ENCODE results near the gene PCSK5.

The PCSK5 gene

DNA sequence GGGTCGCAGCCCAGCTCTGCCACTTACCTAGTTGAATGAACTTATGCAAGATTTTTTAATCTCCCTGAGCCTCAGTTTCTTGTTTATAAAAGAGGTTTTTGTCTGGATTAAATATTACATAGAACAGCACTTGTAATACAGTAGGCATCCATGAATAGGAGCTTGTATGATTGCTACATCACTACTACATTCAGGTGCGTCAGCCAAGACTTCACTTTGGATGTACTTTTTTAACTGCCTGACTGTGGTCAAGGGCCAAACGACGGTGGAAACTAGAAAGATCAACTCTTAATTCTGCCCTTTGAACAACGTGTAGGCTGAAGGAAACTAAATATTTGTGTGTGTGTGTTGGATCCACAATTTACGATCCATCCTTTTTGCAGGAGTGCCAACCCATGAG is 330.9 kb downstream of the PCSK5 start:
- in situ Hi-C loops (cut with MboI; ENCODE audit: low sequenced_read_pairs), result no loop called here

DNA sequence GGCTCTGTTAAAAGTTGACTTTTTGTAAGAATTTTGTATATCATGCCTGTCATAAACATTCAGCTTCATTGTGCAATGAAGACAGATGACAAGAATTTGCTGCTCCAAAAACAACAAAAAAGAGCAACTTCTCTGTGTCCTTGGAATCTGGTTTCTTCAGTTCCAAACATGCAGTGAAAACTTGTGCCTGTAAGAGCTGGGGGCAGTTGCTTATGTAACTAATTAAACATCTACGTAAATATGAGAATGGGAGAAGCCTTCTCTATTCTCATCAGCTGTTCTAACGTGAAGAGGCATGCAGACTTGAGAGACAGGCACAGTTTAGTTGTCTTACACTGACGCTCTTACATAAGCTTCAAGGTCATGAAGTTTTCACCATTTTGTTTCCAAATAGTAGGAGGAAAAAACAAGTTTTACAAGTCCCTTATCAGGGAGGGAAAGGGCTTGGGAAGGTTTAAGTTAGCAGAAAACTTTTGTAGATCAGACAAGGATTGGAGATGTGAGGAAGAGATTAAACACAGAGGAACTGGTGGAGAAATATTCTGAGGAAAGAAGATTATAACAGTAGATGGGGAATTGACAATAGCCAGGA is 333.4 kb downstream of the PCSK5 start:
- in situ Hi-C loops (cut with MboI; ENCODE audit: low sequenced_read_pairs), result no loop called here

DNA sequence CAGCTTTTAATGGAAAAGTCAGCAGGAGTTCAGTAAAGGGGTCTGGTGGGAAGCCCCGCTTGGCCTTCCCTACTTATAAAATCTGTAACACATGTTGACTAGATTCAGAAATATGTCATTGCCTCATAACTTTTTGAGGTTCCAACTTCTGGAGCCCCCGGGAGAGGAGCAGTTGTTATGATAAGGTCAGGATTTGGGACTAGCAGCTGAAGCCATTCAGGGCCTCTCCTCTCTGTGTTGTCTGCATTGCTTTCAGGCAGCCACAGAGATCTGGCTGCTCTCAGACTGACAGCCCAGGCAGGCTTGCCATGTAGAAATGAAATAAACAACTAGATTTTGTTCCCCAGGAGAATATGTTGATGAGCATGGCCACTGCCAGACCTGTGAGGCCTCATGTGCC is 336.7 kb downstream of the PCSK5 start:
- in situ Hi-C loops (cut with MboI; ENCODE audit: low sequenced_read_pairs), result no loop called here

DNA sequence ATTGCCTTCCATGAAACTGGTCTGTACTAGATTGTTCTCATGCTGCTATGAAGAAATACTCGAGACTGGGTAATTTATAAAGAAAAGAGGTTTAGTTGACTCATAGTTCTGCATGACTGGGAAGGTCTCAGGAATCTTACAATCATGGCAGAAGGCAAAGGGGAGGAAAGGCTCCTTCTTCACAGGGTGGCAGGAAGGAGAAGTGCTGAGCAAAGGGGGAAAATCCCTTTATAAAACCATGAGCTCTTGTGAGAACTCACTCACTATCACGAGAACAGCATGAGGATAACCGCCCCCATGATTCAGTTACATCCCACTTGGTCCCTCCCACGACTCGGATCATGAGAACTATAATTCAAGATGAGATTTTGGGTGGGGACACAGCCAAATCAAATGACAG is 340.5 kb downstream of the PCSK5 start:
- in situ Hi-C loops (cut with MboI; ENCODE audit: low sequenced_read_pairs), result no loop called here

DNA sequence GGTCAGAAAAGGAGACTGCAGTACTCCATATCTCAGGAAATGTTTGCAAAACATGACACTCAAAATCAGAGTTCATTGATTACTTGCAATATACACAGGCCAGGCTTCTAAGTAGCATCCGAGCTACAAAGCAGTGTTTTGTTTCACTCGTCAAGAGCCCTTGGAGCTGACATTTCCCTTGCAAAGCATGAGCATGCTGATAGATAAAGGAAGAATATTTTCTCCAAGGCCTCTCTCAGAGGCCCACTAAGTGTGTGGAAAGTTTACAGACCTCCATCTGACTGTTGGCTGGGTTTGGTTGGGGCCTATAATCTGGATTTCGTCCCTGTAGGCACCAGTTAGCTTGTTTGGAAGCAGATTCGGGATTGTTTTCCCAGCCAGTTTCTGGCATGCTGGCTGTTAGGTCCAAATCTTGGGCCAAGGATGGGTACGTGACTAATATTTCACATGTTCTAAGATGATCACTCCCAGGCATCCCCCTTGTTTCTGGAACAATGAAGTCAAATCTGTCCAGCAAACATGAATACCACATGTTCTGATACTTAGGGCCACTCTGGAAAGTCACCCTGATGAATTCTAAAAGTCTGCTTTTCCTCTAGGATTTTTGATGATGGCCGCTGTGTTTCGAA is 342.5 kb downstream of the PCSK5 start:
- in situ Hi-C loops (cut with MboI; ENCODE audit: low sequenced_read_pairs), result no loop called here

DNA sequence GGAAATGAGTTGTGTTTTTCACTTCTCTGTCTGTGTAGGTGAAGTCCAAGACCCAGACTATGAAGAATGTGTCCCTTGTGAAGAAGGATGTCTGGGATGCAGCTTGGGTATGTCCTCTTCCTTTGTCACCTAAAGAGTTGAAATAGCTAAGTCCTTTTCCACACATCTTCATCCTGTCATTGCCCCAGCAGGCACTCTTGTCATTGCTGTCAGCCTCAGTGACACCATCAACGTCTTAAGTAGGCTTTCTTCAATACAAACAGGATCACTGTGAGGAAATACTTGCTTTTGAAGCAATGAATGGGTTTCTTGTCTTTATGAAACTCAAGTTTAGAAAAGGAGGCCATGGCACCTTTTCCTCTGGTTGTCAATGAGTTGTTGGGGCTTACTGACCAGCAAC is 350.1 kb downstream of the PCSK5 start:
- in situ Hi-C loops (cut with MboI; ENCODE audit: low sequenced_read_pairs), result no loop called here

DNA sequence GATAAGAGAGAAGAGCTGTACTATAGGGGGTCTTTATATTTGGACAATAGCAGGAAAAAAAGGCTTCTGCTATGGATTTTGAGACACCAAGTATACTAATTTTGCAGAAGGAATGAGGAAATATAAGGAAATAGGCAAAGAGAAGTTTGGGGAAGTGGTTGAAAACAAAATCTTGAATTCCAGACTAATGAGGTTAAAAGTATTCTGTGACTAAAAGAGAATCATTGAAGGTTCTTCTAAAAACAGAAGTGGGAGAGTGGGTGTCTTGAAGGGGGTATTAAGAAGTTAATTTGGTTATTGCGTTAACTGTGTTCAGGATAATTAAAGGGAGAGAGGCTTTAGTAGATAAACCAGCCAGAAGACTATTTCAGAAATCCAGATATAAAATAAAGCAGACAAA is 355.0 kb downstream of the PCSK5 start:
- in situ Hi-C loops (cut with MboI; ENCODE audit: low sequenced_read_pairs), result no loop called here

DNA sequence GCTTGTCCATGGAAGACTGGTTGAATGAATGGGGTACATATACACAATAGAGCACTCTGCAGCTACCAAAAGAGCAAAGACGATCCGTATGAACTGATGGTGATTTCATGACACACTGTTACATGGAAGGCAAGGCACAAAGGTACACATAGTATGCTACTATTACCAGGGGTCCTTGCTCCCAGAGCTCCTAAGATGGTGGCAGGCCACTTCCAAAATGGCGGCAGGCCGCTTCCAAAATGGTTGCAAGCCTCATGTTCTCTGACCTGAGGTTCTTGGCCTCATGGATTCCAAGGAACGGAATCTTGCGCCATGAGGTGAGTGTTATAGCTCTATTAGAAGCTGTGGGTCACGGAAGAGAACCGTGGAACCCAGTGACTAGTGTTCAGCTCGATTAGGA is 356.2 kb downstream of the PCSK5 start:
- in situ Hi-C loops (cut with MboI; ENCODE audit: low sequenced_read_pairs), result no loop called here

DNA sequence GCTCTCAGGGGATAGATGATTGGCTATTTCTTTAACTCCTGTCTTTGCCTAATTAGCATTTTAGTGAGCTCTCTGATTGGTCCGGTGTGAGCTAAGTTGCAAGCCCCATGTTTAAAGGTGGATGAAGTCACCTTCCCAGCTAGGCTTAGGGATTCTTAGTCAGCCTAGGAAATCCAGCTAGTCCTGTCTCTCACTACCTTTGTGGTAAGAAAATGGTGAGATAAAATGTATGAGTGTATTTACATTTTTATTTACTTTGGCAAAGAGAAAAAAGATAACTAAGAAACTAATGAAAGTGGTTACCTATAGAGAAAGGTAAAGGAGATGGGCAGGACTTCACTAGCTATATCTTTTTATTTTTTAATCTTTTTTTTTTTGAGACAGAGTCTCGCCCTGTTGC is 357.0 kb downstream of the PCSK5 start:
- in situ Hi-C loops (cut with MboI; ENCODE audit: low sequenced_read_pairs), result no loop called here

DNA sequence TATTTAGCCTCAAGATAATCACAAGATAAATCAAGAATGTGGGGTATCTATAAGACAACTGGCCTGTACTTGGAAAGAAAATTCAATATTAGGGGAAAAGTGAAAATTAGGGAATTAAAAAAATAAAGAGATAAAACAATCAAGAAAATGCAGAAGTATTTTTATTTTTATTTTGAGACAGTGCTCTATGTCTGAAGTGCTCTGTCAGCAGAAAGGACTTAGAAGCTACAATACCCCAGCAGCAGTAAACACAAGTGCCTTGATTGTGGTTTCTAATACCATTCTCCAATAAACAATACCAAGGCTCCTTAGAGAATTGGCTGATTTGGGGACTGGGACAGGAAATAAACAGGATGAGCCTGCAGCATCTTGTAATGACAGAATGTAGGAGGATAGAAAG is 358.8 kb downstream of the PCSK5 start:
- in situ Hi-C loops (cut with MboI; ENCODE audit: low sequenced_read_pairs), result no loop called here

DNA sequence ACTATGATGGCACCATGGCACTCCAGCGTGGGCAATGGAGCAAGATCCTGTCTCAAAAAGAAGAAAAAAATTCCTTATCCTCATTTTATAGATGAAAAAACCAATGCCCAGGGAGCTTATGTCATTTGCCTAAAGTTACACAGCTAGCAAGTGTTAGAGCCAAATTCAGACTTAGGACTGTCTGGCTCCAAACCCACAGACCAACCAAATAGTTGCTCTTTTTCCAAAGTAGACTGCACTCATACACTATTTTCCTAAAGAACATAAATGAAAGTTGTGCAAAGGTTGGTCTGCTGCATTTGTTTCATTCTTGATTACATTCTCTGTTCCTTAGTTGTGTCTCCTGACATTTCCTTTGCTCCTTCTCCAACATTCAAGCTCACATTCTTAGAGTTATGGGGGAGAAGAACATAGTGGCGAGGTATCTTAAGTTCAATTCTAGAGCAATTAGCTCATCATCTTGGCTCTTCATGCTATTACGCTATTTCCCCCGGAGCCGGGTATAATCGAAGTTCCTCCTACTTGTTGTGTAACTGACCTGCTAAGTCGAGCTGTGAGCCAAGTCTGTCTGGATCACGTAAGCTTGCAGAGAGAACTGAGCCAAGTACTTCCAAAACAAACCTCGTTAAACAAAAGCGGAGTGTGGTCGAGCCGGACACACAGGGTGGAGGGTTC is 365.4 kb downstream of the PCSK5 start:
- in situ Hi-C loops (cut with MboI; ENCODE audit: low sequenced_read_pairs), result no loop called here

DNA sequence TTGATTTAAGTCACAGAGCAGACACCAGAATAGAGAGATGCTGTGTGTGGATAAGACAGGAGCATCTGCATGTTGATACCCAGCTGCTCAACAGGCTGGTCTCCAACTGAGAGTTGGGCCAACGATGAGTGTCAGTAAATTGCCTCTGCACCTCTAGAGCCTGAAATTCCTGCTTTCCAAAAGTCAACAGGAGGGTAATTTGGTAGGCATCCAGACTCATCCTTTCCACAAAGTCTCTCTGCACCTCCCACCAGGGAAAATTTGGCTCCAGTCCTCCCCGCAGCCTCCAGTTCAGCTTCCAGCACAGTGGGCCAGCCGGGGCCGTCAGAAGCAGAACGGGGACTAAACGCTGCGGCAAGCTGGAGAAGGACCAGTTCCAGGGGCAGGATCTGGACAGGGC is 366.8 kb downstream of the PCSK5 start:
- in situ Hi-C loops (cut with MboI; ENCODE audit: low sequenced_read_pairs), result no loop called here

DNA sequence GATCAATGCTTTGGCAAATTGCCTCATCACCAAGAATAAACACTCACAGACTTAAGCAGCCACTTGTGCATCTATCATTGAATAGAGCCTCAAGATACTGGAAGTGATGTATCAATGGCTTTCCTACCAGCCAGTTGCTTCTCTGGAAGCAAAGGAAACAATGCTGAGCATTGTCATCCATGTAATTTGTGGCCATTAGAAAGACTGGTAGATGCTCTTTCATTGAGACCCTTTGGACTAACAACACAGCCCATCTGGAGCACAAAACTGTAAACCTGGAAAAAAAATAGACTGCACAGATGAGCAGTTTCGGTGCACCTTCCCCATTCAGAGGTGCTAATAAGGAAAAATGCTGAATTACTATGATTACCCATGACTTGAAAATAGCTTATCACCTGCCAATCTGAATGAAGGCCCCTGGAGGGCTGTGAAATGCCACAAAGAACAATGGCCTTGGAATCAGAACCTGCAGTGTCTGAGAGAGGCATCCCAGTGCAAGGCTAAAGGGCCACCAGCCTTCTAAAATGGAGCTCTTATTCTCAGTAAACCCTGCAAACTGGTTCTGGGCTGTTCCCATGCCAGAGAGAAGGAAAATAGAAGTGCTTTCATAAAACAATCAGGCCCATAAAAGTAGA is 376.3 kb downstream of the PCSK5 start:
- in situ Hi-C loops (cut with MboI; ENCODE audit: low sequenced_read_pairs), result no loop called here

DNA sequence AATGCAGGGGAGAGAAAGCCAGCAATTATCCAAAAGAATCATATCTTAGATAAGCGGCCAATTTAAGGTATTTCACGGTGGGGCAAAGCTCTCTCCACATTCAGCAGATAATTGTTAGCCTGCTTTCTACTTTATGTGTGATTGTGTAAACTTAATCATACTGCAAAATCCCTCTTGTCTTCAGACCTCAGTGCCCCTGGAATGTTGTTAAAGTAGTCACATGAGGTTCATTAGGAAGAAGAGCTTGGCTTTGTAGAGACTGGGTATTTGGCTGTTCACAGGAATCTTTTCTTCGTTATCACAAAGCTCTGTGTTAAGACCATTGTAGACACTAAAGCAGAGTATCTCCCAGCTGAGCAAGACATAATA is 376.8 kb downstream of the PCSK5 start:
- in situ Hi-C loops (cut with MboI; ENCODE audit: low sequenced_read_pairs), result no loop called here

DNA sequence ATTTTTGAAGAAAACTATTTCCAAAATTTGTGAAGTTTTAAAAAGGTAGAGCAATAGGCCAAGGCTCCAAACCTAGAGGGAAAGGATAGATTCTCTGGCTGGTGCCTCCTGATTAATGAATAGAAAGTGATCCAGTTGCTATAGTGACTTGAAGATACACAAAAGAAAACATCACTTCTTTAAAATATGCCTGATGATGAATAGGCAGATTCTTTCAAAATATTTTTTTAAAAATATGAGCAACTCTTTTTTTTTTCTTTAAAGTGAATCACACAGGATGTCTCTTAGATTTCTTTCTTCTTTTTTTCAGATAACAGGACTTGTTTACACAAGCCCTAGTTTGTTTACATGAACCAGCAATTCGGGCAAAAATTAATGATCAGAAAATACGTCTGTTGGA is 379.3 kb downstream of the PCSK5 start:
- in situ Hi-C loops (cut with MboI; ENCODE audit: low sequenced_read_pairs), result no loop called here

DNA sequence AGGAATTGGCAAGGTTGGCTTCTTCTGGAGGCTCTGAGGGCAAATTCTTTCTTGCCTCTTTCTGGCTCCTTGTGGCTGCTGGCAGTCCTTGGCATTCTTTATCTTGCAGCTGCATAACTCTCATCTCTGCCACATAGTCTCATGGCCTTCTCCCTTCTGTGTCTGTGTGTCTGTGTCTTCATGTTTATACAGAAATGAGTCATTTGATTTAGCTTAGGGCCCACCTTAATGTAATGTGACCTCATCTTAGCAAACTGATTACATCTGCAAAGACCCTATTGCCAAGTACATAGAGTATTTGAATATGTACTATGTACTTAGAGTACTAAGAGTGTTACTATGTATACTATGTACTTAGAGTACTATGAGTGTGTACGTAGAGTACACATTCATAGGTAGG is 381.3 kb downstream of the PCSK5 start:
- in situ Hi-C loops (cut with MboI; ENCODE audit: low sequenced_read_pairs), result no loop called here

DNA sequence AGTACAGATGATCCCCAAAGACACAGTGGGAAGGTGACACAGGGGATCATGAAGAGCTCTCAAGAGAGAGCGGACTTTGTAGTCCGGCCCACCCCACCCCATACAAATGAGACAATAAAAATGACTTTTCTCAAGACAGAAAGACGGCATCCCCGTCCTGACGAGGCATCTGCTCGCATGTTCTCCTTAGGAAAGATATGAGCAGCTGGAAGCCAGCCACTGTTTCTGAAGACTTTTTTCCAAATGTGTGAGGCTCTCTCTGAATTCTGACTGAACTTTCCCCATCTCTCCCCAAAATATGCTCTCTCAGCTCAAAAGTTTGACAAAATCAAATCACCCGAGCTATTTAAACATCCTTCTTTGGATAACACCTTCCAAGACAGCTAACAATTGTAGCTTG is 398.6 kb downstream of the PCSK5 start:
- in situ Hi-C loops (cut with MboI; ENCODE audit: low sequenced_read_pairs), result no loop called here

DNA sequence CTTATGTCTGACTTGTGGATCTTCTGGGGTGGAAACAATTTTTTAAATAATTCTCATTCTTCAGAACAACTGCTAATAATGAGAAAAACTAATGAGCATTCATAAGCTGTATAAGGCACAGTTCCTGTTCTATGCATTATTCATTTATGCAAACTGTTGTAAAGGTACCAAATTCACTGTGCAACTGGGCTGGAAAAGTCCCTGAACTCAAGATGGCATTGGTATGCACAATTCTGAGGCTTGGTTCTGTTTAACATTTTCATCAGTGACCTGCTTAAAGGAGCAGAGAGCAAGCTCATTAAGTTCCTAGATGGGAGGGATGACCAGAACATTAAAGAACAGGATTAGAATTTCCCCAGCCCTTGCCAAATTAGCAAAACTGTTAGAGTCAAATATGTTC is 399.2 kb downstream of the PCSK5 start:
- in situ Hi-C loops (cut with MboI; ENCODE audit: low sequenced_read_pairs), result no loop called here

DNA sequence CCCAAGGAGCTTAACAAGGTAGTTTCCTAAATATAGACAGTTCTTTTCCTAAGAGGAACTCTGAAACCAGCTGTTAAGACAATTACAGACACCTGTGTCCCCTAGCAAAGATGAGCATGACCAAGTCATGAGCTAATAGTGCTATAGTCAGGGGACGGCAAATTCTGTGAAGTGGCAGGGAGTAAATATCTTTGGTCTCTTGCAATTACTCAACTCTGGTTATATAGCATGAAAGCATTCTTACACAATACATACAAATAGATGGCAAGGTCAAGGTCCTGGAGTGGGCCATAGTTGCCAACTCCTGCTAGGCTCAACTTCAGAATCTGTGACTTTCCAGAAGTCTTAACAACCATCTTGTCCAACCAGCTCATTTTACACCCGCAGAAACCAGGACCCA is 400.1 kb downstream of the PCSK5 start:
- in situ Hi-C loops (cut with MboI; ENCODE audit: low sequenced_read_pairs), result no loop called here

DNA sequence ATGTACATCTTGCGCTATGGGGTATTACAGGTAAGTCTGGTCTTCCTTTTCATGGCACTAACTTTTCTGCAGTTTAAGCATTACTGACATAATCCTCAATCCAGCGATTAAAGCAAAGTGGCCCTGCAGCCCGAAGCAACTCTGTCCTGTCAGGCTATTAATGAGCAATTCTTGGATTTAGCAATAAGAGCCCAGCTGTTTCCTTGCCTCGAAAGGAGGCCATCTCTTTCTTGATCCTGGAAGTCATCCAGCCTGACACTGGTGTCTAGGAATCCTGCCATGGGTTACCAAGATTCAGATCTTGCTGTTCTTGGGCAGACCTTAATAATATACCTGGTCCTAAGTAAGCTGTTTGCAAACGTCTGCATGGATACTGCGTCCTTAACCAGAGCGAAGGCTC is 401.8 kb downstream of the PCSK5 start:
- in situ Hi-C loops (cut with MboI; ENCODE audit: low sequenced_read_pairs), result no loop called here

DNA sequence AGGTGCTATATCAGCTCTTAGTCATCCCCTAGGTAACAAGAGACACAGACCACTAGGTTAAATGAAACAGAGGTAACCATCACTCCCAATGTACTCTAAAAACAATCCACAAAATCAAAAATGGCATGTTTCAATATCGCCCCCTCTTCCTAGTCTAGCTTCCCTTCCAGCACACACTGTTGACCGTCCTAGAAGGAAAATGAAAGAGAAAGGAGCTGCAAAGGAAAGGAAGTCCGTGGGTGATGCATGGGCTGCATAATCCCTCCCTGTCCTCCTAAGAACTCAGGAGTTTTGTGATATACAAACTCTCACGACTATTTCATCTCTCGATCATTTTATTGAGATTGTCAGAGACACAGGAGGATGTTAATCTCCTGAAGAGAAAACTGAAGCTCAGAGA is 402.2 kb downstream of the PCSK5 start:
- in situ Hi-C loops (cut with MboI; ENCODE audit: low sequenced_read_pairs), result no loop called here

DNA sequence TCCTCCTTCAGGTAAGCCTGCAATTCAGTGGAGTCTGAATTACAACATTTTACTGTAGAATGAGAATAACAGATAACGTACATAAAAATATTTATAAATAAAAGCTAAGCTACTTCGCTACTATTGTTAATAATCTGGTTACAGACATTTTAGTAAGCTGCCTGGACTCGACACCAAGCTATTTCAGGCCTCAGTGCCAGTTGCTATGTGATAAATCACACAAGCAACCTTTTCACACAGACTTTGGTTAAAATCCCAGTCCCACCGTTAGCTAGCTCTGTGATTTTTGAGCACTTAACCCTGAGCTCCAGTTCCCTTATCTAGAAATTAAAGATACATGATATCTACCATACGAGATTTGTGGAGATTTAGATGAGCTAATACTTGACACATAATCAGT is 403.8 kb downstream of the PCSK5 start:
- in situ Hi-C loops (cut with MboI; ENCODE audit: low sequenced_read_pairs), result no loop called here
